Stimulated activated CD4-positive, alpha-beta T cell treated with anti-CD3 and anti-CD28 coated beads, Interleukin-12 subunit alpha, Interleukin-12 subunit beta, amount 100 ng/mL, for 48 hours (primary cell): ENCODE data around the gene THPO.
"Not testable (repeated sequence)": the region's sequence is repeated elsewhere in the genome, so short reads cannot be mapped to it uniquely, and the experiment has no call there.

ENCODE experiments used
- DNase-seq, 3 donors: peaks; one replicate each; pipeline ENCODE4 v3.0.0-alpha.2; 2020; ENCODE audit warnings: low read depth in 2 of 3, low spot score in 1 of 3

THPO gene

GRCh38 chr3:184351511-184352148 lies 26.4 kb downstream of the THPO start:
- DNase-seq: no peak

GRCh38 chr3:184350618-184351017 lies 27.4 kb downstream of the THPO start:
- no peak for DNase-seq

GRCh38 chr3:184349563-184350470 lies 28.2 kb downstream of the THPO start:
- DNase-seq: no peak

GRCh38 chr3:184348057-184348382 lies 30.0 kb downstream of the THPO start:
- DNase-seq: no peak

- no peak for DNase-seq
Observed at GRCh38 chr3:184347321-184348056, 30.5 kb downstream of the THPO start.

GRCh38 chr3:184346480-184347190 lies 31.4 kb downstream of the THPO start:
- no peak for DNase-seq

GRCh38 chr3:184345317-184346144 lies 32.5 kb downstream of the THPO start:
- DNase-seq: no peak

- no peak for DNase-seq
Observed at GRCh38 chr3:184344579-184345316, 33.3 kb downstream of the THPO start.

- no peak for DNase-seq
Observed at GRCh38 chr3:184343200-184343876, 34.7 kb downstream of the THPO start.

GRCh38 chr3:184341925-184342324 lies 36.1 kb downstream of the THPO start:
- DNase-seq: no peak

GRCh38 chr3:184339451-184340135 lies 38.4 kb downstream of the THPO start:
- not testable (repeated sequence) for DNase-seq

GRCh38 chr3:184339001-184339400 lies 39.0 kb downstream of the THPO start:
- DNase-seq: no peak

- no peak for DNase-seq
Observed at GRCh38 chr3:184338511-184338945, 39.5 kb downstream of the THPO start.

- DNase-seq: no peak
Observed at GRCh38 chr3:184337981-184338380, 40.0 kb downstream of the THPO start.

- DNase-seq: no peak
Observed at GRCh38 chr3:184337399-184337714, 40.6 kb downstream of the THPO start, which contains the start of gene FAM131A. Gene FAM131A, plus strand, starts transcription at chr3:184337600. Its CDS starts 31 bp downstream, at chr3:184337631.

- no peak for DNase-seq
Observed at GRCh38 chr3:184336547-184337398, 41.2 kb downstream of the THPO start.

- peak; percentile 74 to 86 (median 81) for DNase-seq
Observed at GRCh38 chr3:184335661-184336546, 42.1 kb downstream of the THPO start.
